AG09309 (cell line): ENCODE data around the gene UFC1.

Experiments
- DNase-seq: peaks from one replicate; pipeline ENCODE4 v3.0.0-alpha.2; 2010; ENCODE audit warnings: low read depth
- H3K4me3 ChIP-seq: 2 replicates; pipeline ENCODE4 v1.5.1; 2011; ENCODE audit warnings: mild to moderate bottlenecking, low read depth, low read length, moderate library complexity; ENCODE audit not compliant: control insufficient read depth
- TF ChIP-seq, protein P1 (sequence below): IDR thresholded peaks from 2 replicates; pipeline ENCODE4 v1.5.1; 2011; ENCODE audit warnings: mild to moderate bottlenecking, low read depth, low read length, inconsistent platforms; ENCODE audit not compliant: insufficient read depth, control insufficient read depth; ENCODE audit errors: missing control alignments

The UFC1 gene

DNA sequence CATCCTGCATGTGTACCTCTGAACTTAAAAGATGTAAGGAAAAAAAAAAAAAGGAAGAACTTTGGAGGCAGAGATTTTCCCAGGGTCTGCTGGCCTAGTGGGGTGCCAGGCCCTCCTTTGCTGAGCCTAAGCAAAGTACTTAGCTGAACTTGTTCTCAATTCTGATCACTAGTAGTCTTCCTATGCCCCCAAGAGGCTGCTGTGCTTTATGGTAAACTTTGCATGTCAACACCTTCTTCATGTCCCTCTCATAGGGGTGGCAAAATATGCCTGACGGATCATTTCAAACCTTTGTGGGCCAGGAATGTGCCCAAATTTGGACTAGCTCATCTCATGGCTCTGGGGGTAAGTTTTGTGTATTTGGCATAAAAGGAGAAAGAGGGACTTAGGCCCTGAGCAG is 4.1 kb downstream of the UFC1 start:
- no peak overlapping the region for H3K4me3 ChIP-seq
- TF ChIP-seq, protein P1, sequence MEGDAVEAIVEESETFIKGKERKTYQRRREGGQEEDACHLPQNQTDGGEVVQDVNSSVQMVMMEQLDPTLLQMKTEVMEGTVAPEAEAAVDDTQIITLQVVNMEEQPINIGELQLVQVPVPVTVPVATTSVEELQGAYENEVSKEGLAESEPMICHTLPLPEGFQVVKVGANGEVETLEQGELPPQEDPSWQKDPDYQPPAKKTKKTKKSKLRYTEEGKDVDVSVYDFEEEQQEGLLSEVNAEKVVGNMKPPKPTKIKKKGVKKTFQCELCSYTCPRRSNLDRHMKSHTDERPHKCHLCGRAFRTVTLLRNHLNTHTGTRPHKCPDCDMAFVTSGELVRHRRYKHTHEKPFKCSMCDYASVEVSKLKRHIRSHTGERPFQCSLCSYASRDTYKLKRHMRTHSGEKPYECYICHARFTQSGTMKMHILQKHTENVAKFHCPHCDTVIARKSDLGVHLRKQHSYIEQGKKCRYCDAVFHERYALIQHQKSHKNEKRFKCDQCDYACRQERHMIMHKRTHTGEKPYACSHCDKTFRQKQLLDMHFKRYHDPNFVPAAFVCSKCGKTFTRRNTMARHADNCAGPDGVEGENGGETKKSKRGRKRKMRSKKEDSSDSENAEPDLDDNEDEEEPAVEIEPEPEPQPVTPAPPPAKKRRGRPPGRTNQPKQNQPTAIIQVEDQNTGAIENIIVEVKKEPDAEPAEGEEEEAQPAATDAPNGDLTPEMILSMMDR: no peak
- DNase-seq: no peak

DNA sequence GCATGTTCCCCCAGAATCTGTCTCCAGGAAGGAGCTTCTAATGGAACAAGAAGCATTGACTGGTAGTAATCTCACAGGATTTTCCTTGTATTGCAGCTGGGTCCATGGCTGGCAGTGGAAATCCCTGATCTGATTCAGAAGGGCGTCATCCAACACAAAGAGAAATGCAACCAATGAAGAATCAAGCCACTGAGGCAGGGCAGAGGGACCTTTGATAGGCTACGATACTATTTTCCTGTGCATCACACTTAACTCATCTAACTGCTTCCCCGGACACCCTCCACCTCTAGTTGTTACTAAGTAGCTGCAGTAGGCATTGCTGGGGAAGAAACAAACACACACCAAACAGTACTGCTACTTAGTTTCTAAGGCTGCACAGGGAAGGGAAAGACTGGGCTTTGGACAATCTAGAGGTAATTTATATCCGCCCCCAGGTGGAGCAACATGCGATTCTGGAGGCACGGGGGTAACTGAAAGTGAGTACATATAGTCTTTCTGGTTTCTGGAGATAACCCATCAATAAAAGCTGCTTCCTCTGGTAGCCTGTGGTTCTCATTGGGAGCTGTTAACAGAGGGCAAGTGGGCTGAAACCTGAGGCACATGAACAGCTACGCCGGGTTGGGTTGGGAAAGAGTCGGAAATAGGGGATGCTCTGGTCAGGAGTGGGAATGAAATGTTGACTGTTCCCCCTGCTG is 4.7 kb downstream of the UFC1 start:
- no peak overlapping the region; the same call in 1 of the 2 replicates for H3K4me3 ChIP-seq
- TF ChIP-seq, protein P1: no peak
- DNase-seq: no peak

DNA sequence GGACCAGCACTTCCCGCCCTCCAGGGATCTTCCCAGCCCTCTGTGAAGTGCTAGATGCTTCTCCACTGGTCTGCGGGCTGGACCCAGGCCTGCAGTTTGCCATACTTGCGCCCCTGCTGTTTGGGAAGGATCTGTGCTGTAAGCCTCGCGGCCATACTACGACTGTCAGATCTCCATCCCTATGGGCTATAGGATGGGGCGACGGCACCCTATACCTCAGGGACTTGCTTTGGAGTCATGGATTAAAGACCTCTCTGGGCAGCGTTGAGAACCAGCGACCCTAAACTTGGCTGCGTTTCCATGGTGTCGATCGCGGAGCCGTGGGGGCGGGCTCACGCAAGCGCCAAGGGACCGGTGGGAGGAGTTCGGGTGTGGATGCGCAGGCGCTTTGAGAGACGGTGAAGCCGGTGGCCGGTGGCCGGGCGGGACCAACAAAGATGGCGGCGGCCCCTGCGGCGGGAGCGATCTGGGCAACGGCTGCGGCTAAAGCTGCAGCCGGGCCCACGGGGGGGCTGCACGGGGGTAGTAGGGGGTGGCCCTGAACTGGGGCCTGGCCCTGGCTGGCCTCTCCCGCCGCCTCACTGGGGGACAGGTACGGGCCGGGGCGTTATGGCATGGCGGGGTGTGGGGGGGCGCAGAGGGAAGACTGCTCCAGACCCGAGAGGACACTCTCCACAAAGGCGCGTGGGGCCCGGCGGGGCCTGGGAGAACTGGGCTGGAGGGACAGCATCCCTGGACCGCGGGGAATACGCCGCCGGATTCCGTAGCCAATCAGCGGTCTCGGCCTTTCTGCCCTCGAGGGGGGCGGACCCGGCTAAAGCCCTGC is 5.5 kb downstream of the UFC1 start, which contains the start of gene USP21:
Gene USP21, plus strand, starts transcription at position 414 of the 826 bp plus-strand sequence. CDS start 1,141 bp downstream, outside the sequence.
- TF ChIP-seq, protein P1: peak; percentile 49
- DNase-seq: no peak
- H3K4me3 ChIP-seq: peak within 1 kb of the TSS; percentile 92

DNA sequence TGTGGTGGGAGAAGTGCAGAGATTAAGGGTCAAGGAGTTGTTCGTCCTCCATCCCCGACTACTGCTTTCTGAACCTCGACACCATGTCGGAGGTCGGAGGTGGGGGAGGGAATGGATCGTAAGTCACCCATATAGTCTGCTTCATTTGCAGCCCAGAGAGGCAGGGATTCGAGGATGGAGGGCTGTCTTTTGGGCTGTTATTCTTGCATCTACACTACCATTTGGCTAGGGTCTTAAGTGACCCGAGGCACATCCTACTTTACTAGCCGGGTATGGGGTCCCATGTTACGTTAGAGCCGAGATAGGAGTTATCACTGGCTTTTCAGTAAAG is 6.1 kb downstream of the UFC1 start:
- TF ChIP-seq, protein P1: no peak
- peak overlapping the region; percentile 92 for H3K4me3 ChIP-seq
- no peak for DNase-seq

DNA sequence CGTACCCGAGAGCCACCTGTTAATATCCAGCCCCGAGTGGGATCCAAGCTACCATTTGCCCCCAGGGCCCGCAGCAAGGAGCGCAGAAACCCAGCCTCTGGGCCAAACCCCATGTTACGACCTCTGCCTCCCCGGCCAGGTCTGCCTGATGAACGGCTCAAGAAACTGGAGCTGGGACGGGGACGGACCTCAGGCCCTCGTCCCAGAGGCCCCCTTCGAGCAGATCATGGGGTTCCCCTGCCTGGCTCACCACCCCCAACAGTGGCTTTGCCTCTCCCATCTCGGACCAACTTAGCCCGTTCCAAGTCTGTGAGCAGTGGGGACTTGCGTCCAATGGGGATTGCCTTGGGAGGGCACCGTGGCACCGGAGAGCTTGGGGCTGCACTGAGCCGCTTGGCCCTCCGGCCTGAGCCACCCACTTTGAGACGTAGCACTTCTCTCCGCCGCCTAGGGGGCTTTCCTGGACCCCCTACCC is 6.9 kb downstream of the UFC1 start:
- no peak for DNase-seq
- H3K4me3 ChIP-seq: no peak overlapping the region
- TF ChIP-seq, protein P1: no peak

DNA sequence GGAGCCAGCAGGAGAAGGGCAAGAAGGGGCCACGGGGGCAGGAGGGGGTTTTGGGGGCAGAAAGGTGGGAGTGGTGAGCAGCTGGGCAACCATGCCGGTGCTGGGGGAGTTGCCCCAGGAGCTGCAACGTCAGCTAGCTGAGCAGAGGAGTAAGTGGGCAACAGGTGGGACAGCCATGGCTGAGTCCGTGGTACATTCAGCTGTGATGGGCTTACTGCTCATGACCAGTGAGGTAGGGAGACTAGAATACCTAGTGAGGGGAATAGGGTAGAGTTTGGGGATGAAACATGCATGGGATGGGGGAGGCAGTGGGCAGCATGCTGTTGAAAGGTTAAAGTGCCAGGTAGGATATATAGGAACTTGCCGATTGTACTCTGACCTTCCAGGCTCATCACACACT is 7.9 kb downstream of the UFC1 start:
- TF ChIP-seq, protein P1: no peak
- DNase-seq: no peak
- H3K4me3 ChIP-seq: no peak overlapping the region
